Heart left ventricle (tissue), 13 donors: ENCODE results near the gene MOXD1.

Experiments used
- CTCF ChIP-seq, 12 donors: fragments of 200-600 bp; sonication (generic) in 4 of 12; IDR thresholded peaks; one replicate each; pipeline versions ENCODE4 v1.5.0 to v1.8.0; 2018 to 2022; ENCODE audit warnings: antibody characterized with exemption in 12 of 12, mild to moderate bottlenecking in 5 of 12
- POLR2A ChIP-seq, 2 donors: fragments of 450-650 bp; IDR thresholded peaks; one replicate each; pipeline ENCODE4 v1.6.1; 2017; ENCODE audit warnings: antibody characterized with exemption in 2 of 2, mild to moderate bottlenecking in 2 of 2, moderate library complexity in 2 of 2
- donor health status: ischemic (EF 13 %, LVEDD 7.1; RV severe dilation, severe dysfunction).
- donor health status: DM: no; HTN: yes; CAD: no.
- donor health status: DM: no; HTN: no; CAD: no.
- donor health status: ischemic (EF 25% LVEDD 6.9; RV normal size, moderate dysfunction).
- donor health status: ischemic (EF 25% LVEDD 5.7; RV mildly dilated, moderate dysfunction).
- donor health status: ischemic (EF 35%, LVEDD 5.7; RV mildly dilated, moderate dysfunction).
- donor health status: nonischemic (EF 11% LVEDD 7.7; RV severe dilation, severe dysfunction).
- donor health status: DM: yes; HTN: yes; CAD: no.
- donor health status: PGD.
- donor health status: ischemic (EF 29% LVEDD 5.4; RV normal size, mild dysfunction).
- donor health status: nonischemic (EF 23%, LVEDD 6.1; RV moderate dilation, normal function).

DNA sequence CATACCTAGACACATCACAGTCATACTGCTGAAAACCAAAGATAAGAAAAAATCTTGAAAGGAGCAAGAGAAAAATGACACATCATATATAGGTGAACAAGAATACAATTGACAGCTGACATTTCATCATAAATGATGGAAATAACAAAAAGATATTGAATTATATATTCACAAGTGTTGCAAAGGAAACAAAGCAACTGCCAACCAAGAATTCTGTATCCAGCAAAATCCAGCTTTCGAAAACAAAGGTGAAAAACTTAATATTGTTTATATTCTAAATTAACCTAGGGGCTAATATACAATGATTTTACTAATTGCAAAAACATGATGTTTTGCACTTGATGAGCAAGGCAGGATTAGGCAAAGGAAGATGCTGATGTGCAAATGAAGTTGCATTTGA lies 84.3 kb downstream of the MOXD1 start:
- no peak for TF ChIP-seq CTCF (IDR thresholded peaks at IDR 0.05)
- TF ChIP-seq POLR2A (IDR thresholded peaks at IDR 0.05) = no peak
